GM18861 (cell line): ENCODE data around the gene SPDL1.

Source experiments
- ATAC-seq: cut with Tn5 transposase; IDR thresholded peaks from one replicate; pipeline ENCODE4 v1.9.1; 2021; ENCODE audit not compliant: unreplicated experiment

Gene SPDL1, protein sequence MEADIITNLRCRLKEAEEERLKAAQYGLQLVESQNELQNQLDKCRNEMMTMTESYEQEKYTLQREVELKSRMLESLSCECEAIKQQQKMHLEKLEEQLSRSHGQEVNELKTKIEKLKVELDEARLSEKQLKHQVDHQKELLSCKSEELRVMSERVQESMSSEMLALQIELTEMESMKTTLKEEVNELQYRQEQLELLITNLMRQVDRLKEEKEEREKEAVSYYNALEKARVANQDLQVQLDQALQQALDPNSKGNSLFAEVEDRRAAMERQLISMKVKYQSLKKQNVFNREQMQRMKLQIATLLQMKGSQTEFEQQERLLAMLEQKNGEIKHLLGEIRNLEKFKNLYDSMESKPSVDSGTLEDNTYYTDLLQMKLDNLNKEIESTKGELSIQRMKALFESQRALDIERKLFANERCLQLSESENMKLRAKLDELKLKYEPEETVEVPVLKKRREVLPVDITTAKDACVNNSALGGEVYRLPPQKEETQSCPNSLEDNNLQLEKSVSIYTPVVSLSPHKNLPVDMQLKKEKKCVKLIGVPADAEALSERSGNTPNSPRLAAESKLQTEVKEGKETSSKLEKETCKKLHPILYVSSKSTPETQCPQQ

DNA sequence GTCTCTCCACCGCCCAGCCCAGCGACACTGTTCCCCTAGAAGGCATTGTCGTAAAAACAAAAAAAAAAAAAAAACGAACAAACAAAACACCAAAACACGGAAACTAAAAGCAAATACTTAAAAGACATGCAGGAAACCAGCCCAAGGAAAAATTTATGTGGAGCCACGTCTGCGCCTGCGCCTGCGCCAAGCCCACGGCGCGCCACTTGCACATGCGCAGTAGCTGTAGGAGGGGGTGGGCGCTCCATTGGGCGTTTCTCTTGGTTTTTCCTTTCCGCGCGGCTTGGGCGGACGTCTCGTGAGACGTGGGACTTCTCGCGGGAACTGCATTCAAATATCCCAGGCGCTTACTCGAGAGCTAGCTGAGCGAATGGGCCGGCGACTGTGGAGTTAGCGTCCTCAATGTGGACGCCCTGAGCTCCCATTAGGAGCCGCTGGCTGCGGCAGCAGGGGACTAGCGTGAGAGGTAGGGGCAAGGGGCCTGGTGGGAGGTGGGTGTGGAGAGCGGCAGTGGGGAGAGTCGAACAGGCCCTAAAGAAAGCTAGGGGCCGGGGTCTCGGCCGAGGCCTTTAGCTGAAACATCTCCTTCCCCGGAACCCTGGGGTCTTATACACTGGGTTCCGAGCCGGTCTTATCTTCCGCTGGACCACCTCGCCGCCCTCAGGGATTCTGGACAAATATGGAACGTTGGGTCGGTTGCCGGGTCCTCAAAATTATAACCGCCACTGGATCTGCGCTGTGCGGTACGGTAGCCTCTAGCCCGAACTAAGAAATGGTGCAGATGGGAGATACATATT is at the start of gene SPDL1:
TSS of gene SPDL1 (plus strand) at position 350 of the 797 bp plus-strand sequence. CDS start 4,644 bp downstream, outside the sequence.
- peak; percentile 77 for ATAC-seq

- ATAC-seq, result no peak
Measured at GRCh38 chr5:169534311-169534880, 49.2 kb upstream of the SPDL1 start.

DNA sequence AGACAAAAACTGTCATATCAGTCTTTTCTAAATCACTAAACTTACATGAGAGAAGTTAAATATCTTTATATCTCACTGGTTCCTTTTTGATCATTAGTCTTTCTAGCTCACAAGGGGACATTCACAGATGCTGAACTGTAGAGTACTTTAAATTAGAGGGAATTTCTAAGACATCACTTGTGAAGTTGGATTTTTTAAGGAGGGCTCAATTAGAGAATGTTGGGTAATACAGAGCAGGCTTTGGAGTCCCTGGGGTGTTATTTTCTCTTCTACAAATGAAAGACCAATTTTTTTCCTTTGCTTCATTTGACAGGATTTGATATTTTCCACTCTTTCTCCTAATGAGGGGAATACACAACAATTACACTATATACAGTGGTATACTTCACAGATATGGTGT is 48.6 kb upstream of the SPDL1 start:
- no peak for ATAC-seq

DNA sequence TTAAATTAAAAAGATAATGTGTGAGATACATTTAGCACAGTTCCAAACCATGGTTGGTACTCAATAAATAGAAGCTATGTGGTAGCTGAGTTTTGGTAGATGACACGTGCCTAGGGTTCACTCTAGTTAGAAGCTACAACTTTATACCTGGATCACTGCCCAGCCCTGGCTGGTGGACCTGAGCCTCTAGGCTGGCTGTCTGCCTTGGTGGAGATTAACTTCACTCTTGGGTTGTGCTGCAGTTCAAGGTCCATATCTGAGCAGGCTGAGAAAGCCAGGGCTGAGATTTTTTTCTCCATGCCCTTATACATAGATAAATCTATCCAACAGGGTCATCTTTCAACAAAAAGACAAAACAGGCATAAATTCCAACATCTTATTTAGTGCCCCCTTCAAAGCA is 44.6 kb upstream of the SPDL1 start:
- ATAC-seq, result no peak

GRCh38 chr5:169542811-169543210 is 40.8 kb upstream of the SPDL1 start:
- no peak for ATAC-seq

DNA sequence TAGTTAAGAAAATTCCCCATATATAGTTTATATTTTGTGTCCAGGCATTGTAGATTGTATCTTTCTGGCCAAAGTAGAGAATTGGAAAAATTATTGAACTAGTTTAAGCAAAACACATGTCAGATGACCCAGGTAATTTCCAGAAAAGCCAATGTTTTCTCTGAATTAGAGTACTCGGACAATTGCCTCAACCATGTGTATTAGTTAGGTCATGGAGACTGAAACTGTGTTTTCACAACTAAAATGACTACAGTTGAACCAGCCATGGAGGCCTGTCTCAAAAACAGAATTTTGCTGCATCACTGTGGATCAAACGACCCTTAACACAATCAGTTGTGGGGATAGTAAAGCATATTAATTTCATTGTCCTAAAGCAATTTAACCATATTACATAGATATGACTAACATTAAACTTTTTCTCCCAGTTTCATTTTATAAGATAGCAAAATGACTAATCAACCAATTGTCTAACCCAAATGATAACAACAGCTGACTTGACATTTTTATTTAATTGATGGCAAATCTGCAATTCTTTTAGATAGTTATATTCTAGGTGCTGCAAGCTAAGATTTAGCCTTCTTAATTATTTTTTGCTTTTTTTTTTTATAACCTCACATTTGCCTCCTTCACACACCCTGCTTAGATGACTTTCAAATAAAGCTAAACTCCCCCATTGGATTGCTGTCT is 39.2 kb upstream of the SPDL1 start:
- no peak for ATAC-seq

DNA sequence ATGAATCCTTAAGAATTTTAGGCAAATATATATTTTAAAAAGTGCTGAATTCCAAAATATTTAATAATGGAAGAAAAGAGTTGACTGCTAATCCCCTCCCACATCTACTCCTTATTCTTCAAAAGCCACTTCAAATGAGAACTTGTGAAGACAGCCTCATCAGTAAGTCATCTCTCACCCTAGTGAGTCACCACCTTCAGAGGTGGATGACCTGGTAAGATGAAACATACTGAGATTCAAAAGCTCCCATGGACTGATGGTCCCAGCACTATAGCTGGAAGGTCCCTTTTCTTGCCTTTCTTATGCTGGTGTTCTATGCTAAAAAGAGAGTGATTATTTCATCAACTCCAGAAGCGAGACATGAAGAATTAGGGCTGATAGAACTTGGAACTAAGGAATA is 37.8 kb upstream of the SPDL1 start:
- ATAC-seq, result no peak

DNA sequence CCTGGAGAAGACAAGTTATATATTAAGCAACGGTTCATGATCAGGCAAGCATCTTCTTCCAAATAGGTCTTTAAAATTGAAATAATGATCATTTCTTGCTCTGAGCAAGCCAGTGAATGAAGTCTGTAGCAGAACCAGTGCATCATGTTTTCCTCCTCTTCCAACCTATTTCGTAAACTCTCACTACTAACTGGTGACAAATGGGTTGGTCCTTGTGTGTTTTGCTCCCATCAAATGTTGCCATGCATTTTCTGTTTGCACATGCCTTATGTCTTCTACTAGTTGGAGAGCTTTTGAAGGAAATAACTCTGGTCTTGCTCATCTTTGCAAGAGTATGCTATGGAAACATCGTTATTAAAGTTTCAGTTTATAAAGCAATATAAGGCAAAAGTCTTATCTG is 37.2 kb upstream of the SPDL1 start:
- ATAC-seq, result no peak

- no peak for ATAC-seq
Measured at GRCh38 chr5:169547508-169547907, 36.1 kb upstream of the SPDL1 start.

DNA sequence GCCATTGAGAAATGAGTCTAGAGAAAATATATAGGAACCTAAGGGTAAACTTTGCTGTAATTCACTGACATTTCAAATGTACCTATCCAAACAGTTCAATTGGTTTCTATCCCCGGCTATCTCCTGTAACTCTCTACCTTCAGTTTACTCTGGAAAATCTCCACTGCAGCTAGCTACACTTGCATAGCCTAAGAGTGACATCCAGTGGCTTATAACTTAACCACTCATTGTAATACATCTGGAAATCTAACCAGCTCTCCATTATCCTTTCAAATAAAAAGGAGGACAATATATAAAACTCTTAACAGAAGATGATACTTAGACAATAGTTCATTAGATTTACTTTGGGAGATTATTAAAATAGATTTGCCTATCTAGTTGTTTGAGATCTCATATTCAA is 35.3 kb upstream of the SPDL1 start:
- ATAC-seq, result no peak

GRCh38 chr5:169549453-169550100 is 34.0 kb upstream of the SPDL1 start:
- no peak for ATAC-seq

GRCh38 chr5:169550227-169550626 is 33.3 kb upstream of the SPDL1 start:
- ATAC-seq, result no peak

GRCh38 chr5:169551146-169551545 is 32.4 kb upstream of the SPDL1 start:
- ATAC-seq, result no peak

DNA sequence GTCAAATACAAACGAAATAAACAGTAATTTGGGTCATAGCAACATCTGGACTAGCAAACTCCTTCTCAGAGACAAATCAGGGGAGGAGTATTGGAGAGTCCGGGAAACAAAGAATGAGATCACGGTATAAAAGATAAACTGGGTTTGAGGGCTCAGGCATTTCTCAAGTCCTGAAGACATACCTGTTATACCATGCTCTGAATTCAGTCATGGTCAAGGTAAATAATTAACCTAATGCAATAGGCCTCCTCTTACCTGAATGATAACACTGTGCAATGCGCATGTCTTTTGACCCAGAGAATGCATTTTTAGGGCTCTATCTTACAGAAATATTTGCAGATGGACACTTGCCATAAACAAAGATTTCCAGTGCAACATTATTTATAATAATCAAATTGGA is 31.9 kb upstream of the SPDL1 start:
- ATAC-seq, result no peak

DNA sequence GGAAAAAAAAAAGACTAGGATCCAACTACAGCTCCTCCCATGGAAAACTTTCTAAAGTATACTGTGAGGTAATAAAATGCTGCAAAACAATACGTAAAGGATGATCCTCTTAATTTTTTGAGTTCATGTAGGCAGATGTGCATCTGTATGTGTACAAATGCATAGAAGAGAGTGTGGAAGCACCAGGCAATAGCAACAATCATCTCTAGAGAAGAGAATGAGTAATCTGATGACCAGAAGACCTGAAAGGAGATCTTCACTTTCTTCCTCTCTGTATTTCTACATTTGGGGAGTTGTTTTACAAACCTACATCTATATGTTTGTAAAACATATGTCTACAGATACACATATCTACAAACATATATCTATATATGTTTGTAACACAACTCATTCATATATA is 29.3 kb upstream of the SPDL1 start:
- no peak for ATAC-seq

DNA sequence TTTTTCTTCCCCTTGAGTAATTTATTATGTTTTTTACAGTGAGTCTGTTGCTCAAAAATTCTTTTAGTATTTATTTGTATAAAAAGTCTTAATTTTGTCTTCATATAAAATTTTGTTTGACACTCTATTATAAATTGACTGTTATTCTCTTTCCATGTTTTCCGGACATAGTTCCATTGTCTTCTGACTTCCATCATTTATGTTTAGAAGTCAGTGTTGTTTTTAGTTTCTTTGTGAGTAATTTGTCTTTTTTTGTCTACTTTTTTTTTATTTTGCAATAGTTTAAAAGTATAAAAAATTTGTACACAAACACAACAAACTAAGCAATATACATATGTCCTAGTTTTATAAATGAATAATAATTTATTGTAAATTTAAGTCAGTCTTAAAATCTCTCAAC is 25.7 kb upstream of the SPDL1 start:
- no peak for ATAC-seq

DNA sequence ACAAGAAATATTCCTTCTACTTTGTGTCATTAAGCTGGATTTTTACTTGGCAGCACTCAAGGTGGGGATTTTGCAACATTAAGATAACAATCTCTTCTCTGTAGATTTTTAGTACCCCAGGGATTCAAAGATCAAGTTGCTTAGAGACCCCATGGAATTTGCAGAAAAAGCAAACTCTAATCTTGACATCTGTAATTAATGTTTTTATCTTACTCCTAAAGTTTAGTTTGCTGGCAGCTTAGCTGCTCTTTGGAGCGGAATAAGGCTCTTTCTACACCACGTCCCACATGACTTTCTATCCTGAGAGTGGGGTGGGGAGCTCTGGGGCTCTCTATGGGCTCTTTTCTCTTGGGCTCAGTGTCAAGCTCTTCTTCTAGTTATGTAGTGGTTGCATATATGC is 21.7 kb upstream of the SPDL1 start:
- no peak for ATAC-seq

DNA sequence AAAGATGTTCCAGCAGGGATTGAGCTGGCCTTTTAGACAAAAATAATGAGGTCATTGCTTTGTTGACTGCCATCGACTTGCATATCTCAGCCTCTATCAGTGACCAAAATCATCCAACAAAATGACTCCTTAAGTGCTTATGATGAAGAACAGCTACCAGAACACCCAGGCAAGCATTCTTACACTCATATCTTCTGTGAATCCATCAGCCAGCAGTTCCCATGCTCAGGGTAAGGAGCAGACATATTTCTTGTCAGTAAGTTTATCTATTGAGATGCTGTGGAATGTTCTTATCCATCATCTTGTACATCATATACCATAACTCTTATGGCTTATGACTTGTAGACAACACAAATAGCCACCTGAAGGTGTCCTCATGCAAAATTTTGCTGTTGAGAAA is 20.2 kb upstream of the SPDL1 start:
- no peak for ATAC-seq

DNA sequence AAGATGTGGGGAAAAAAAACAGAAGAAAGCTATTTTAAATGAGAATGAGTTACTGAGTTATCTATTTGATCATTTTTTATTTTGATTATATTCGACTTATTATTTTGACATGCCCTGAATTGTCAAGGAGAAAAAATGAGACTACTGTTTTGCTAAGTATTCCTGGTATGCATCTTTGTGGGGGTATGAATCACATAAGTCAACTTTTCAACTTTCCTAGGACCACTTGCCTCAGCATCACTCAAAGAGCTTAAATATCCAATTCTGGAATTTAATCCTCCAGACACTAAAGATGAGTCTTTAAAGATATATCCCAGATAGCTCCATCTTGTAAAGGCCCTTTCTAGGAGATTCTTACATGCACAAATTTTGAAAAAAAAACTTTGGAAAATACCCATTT is 17.4 kb upstream of the SPDL1 start:
- ATAC-seq, result no peak

GRCh38 chr5:169567079-169567478 is 16.5 kb upstream of the SPDL1 start:
- ATAC-seq, result no peak

- ATAC-seq, result no peak
Measured at GRCh38 chr5:169569513-169569912, 14.1 kb upstream of the SPDL1 start.
